Left kidney (tissue), 2 donors: Measurements from ENCODE around the gene STPG2. TPM values are rescaled to one million over a fixed set of nuclear protein-coding genes. Genes with fewer than 3 reads are reported as not detected.

Experiments
- DNase-seq: peaks from one replicate; pipeline ENCODE4 v3.0.0-alpha.2; 2013
- polyA plus RNA-seq: library from polyadenylated mRNA; unstranded; fragments of 120-200 nt; gene quantifications from one replicate; pipeline ENCODE4 v1.2.1, GENCODE V29; 2013; ENCODE audit not compliant: insufficient read length

Gene STPG2
- polyA plus RNA-seq, 1 donor: 0.58 TPM

- DNase-seq: no peak
Observed at GRCh38 chr4:97812768-97813167, 330.5 kb downstream of the STPG2 start.

GRCh38 chr4:97786306-97786920 lies 356.9 kb downstream of the STPG2 start:
- DNase-seq: no peak

DNA sequence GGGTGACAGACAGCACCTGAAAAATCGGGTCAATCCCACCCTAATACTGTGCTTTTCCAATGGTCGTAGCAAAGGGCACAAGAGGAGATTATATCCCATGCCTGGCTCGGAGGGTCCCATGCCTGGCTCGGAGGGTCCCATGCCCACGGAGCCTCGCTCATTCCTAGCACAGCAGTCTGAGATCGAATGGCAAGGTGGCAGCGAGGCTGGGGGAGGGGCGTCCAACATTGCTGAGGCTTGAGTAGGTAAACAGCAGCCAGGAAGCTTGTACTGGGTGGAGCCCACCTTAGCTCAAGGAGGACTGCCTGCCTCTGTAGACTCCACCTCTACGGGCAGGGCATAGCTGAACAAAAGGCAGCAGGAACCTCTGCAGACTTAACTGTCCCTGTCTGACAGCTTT lies 365.1 kb downstream of the STPG2 start:
- no peak for DNase-seq

DNA sequence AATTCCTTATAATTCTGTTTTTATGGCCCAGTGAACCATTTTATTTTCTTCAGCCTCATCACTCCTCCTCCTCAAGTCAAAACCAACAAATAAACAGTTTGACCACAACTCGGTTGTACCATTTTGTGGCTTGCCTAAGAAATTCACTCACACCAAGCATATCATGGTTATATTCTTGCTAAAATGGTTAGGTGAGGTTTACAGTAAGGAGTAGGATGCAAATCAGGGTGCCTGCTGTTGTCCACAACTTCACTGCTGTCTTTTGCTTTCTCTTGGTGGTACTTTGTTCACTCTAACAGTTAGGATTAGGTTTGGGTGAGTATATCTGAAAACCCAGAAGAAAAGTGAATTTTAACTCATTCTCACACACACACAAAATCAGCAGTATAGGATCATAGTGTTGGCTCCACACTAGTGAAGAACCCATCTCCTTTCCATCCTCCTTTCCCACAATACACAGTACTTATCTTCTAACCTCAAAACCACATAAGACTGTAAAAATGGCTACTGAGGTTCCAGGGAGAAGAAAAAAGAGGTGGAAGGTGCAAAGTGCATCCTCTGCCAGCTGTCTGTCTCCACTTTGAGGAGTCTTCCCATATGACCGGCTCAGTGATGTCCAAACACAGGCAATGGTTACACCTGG lies 368.8 kb downstream of the STPG2 start:
- DNase-seq: no peak

DNA sequence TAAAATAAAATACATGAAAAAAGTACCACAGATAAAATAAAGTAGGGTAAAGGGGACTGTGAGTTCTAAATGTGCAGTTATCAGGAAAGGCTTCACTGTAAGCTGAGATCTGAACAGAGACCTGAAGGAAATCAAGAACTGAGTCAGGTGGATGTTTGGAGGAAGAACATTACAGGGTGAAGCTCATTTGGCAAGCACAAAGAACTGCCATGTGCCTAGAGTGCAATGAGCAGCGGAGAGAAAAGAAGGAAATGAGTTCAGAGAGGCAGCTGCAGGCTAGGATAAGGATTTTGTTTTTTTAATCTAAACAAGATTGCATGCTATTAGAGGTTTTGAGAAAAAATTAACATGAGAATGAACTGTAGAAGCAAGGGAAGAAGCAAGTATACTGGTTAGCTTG lies 373.1 kb downstream of the STPG2 start:
- no peak for DNase-seq

GRCh38 chr4:97762115-97762512 lies 381.2 kb downstream of the STPG2 start:
- no peak for DNase-seq

GRCh38 chr4:97761445-97762114 lies 381.7 kb downstream of the STPG2 start:
- DNase-seq: no peak

GRCh38 chr4:97759785-97760184 lies 383.5 kb downstream of the STPG2 start:
- no peak for DNase-seq

- DNase-seq: no peak
Observed at GRCh38 chr4:97752599-97752998, 390.7 kb downstream of the STPG2 start.

DNA sequence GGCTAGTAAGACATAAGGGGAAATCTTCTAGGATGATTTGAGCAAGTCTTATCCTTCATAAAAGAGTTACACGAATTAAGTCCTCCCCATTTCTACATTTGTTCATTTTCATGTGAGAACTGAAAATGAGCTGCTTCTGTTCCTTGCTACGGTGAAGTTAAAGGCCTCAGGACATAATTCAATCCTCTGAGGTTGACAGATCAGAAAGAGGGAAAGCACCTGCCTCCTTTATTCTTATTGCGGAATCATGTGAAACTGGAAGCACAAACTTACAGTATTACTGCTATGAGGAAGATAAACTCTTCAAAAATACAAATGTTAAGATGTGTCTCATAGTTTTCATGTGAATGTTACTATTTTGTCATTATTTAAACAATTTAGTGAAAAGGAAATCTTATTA lies 395.3 kb downstream of the STPG2 start:
- DNase-seq: no peak

- peak; percentile 25 for DNase-seq
Observed at GRCh38 chr4:97720869-97721432, 422.3 kb downstream of the STPG2 start.

DNA sequence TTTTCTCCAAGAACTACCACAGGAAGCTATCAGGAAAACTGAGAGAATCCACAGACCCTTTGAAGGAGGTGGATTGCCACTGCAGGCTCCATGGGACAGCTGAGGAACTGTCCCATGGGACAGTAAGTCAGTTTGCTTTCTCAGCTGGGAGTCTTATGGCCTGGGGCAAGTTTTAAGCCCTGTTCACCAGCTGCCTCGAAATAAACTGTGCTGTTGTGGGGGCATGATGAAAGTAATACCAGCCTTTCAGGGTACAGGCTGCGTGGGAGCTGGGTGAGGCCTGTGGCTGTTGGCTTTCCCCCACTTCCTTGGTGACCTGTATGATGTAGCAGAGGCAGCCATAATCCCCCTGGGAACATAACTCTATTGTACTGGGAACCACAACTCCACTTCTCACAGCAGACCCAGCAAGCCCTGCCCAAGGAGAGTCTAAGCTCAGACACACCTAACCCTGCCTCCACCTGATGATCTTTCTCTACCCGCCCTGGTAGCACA lies 452.1 kb downstream of the STPG2 start:
- DNase-seq: no peak

- DNase-seq: no peak
Observed at GRCh38 chr4:97670703-97671269, 472.5 kb downstream of the STPG2 start.

DNA sequence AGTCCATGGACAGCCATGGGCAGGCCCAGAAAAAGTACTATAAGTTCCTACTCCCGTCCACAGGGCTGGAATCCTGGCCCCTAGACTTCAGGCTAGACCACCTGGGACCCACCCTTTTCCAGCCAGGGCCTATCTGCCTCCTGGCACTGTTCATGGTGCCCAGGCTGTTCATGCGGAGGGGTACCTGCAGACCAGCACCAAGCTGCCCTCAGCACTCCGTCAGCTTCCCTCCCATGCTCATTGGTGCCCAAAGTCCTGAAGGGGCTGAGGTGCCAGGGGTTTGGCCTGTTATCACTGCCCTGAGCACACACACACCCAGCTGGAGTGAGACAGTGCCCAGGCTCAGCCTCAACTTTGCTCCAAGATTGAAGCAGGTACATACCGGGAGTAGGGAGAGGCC lies 477.7 kb downstream of the STPG2 start:
- DNase-seq: no peak

- DNase-seq: no peak
Observed at GRCh38 chr4:97664741-97665140, 478.5 kb downstream of the STPG2 start.

GRCh38 chr4:97662133-97662532 lies 481.1 kb downstream of the STPG2 start:
- DNase-seq: no peak

GRCh38 chr4:97656044-97656720 lies 487.1 kb downstream of the STPG2 start:
- DNase-seq: no peak

- no peak for DNase-seq
Observed at GRCh38 chr4:97653701-97654100, 489.6 kb downstream of the STPG2 start.

DNA sequence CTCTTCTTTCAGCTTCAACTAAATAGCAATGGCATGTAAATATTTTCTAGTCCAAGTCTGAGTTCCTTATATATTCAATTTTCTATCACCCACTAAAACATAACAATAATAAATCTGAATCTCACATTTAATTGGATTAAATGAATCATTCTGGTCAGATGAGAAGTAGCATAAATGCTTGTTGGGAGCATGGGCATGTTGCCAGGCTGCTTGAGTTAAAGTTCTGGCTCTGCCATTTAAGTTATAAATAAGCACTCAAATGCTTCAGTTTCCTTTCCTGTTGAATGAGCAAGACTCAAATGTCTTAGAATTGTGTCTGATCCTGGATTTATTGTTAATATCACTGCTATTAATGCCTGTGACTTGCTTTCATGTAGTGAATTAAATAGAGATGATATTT lies 496.3 kb downstream of the STPG2 start:
- peak; percentile 13 for DNase-seq

DNA sequence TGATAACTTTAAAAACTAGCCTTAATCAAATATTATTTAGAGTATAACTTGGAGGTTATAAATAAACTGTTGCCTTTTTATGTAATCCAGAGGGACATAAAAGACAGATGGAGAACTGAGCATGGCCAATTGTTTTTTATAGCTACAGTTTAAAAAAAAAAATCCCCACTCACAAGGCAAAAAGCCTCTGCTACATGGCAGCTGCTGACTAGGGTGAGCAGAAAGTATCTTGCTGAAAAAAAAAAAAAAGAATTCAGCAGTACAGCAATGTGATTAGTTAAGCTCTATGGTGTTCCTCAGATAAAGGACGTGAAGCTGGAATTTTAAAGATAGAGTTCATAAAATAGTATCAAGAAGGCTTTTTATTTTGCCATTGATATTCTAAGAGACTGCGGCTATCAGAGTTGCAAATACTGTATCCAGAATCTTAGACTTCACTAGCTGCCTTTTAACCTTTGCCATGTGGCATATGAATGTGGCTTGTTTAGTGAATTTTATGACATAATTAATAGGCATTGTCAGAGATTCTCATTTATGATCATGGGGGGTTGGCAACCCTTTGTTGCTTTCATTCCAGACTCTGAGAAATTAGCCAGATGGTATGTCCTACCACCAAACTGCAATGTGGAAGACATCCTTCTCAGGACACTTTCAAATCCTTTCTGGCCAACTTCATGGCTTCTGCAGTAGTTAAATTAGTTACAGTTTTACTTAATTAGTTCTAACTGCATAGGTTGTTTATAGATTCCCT lies 498.0 kb downstream of the STPG2 start:
- DNase-seq: no peak

- DNase-seq: no peak
Observed at GRCh38 chr4:97643179-97643578, 500.1 kb downstream of the STPG2 start.
